Measurements from ENCODE around the gene RABGEF1. TPM values are rescaled to one million over a fixed set of nuclear protein-coding genes. Genes with fewer than 3 reads are reported as not detected.

Gene RABGEF1
- total RNA-seq, 4 donors from 2014 or later, result 34.3 to 45.4 (median 37.1) TPM

GRCh38 chr7:66859339-66859738 lies 118.8 kb downstream of the RABGEF1 start:
- Histone ChIP-seq H3K27me3 (no peaks in the 10 kb centered on the region), H3K27ac (replicated peaks in 1 of 4) (no peak overlapping the region), H3K36me3 (peaks cover under 1 to 69% (median 18%) of the 10 kb centered on the region in 4 donors), H3K4me3 (no peak overlapping the region), H3K4me1 (no peaks in the 10 kb centered on the region), H3K9me3 (no peaks in the 10 kb centered on the region)
- no peak for DNase-seq (ENCODE audit: extremely low spot score)
- WGBS, result 86% methylated on average over 1 of the region's 1 CpG
- TF ChIP-seq POLR2A (IDR thresholded peaks at IDR 0.05; ENCODE audit: low read depth), result no peak
- TF ChIP-seq CTCF (IDR thresholded peaks at IDR 0.05), result no peak
- no peak for TF ChIP-seq POLR2AphosphoS5 (IDR thresholded peaks at IDR 0.05)
- intact Hi-C loops (cut with DNase I), result no loop called here

GRCh38 chr7:66859794-66860645 lies 119.5 kb downstream of the RABGEF1 start:
- no peak for TF ChIP-seq CTCF (IDR thresholded peaks at IDR 0.05)
- no peak for TF ChIP-seq POLR2AphosphoS5 (IDR thresholded peaks at IDR 0.05)
- TF ChIP-seq EP300 (IDR thresholded peaks at IDR 0.05), result no peak
- TF ChIP-seq POLR2A (IDR thresholded peaks at IDR 0.05; ENCODE audit: low read depth), result no peak
- intact Hi-C loops (cut with DNase I), result no loop called here
- Histone ChIP-seq H3K27me3 (no peaks in the 10 kb centered on the region), H3K4me3 (no peak overlapping the region), H3K4me1 (no peaks in the 10 kb centered on the region), H3K27ac (replicated peaks in 1 of 4) (no peak overlapping the region), H3K9me3 (no peaks in the 10 kb centered on the region), H3K36me3 (peaks cover 6 to 74% (median 21%) of the 10 kb centered on the region in 4 donors)
- no peak for DNase-seq (ENCODE audit: extremely low spot score)
- 86% methylated on average over 10 of the region's 10 CpGs for WGBS

- Histone ChIP-seq H3K36me3 (peaks cover 6 to 78% (median 21%) of the 10 kb centered on the region in 4 donors), H3K4me1 (no peaks in the 10 kb centered on the region), H3K27me3 (no peaks in the 10 kb centered on the region), H3K4me3 (no peak overlapping the region), H3K27ac (replicated peaks in 1 of 4) (no peak overlapping the region), H3K9me3 (no peaks in the 10 kb centered on the region)
- intact Hi-C loops (cut with DNase I), result no loop called here
- WGBS, result 97% methylated on average over 3 of the region's 3 CpGs
- TF ChIP-seq POLR2AphosphoS5 (IDR thresholded peaks at IDR 0.05) (no peak), CTCF (IDR thresholded peaks at IDR 0.05) (no peak), EP300 (IDR thresholded peaks at IDR 0.05) (no peak), POLR2A (IDR thresholded peaks at IDR 0.05; ENCODE audit: low read depth) (no peak)
- no peak for DNase-seq (ENCODE audit: extremely low spot score)
These were observed 120.2 kb downstream of the RABGEF1 start for GRCh38 chr7:66860767-66861166.

Small RNAs within 50 kb of the gene (small RNA-seq; reads per million reads assigned to genes)
- 0 reads per million in 3 donors for gene AC027644.2

Other genes starting within 250 kb of the RABGEF1 start
- 10 to 100 TPM in 3 of 4 donors, 1 to 10 TPM in 1; 9.4 to 22.5 (median 15.1) TPM for gene KCTD7, start 111.9 kb upstream of the RABGEF1 start, total RNA-seq
- gene TMEM248, start 180.5 kb downstream of the RABGEF1 start, total RNA-seq, result 100 to 1,000 TPM in 2 of 4 donors, 10 to 100 TPM in 2; 87.6 to 113 (median 99.7) TPM